ENCODE data around the gene RNF144A. TPM values are rescaled to one million over a fixed set of nuclear protein-coding genes. Genes with fewer than 3 reads are reported as not detected.

Gene RNF144A
- total and polyA plus RNA-seq, 2 donors (not counting 3 experiments of a cell fraction or from before 2014, with no cell fraction given): 9.7 to 28.8 TPM

- H3K27me3 ChIP-seq (ENCODE audit: control insufficient read depth in 2 of 2, insufficient read depth in 2 of 2, low read length in 2 of 2): no peaks in the 10 kb centered on the region
- no peak for DNase-seq (ENCODE audit: low read depth, low spot score)
- H4K20me1 ChIP-seq (replicated peaks; ENCODE audit: control insufficient read depth, extremely low read depth, insufficient read depth, low read length): no peaks in the 10 kb centered on the region
- ChIA-PET POLR2A (no interaction called here), CTCF (interaction anchor here (1.3 kb wide), 1 partner anchor 12 kb away, joined by 3 read pairs; no protein-coding TSS in a partner anchor)
- H3K4me3 ChIP-seq (replicated peaks in 1 of 3; ENCODE audit: insufficient read depth in 1 of 3, low read depth in 1 of 3, low read length in 3 of 3): no peak overlapping the region
- no peak overlapping the region for H3K27ac ChIP-seq (ENCODE audit: insufficient read depth, low read depth, low read length)
- no peaks in the 10 kb centered on the region for H3K36me3 ChIP-seq (ENCODE audit: control insufficient read depth in 2 of 2, extremely low read depth in 1 of 2, insufficient read depth in 2 of 2, low read length in 2 of 2)
- H3K9me3 ChIP-seq (replicated peaks; ENCODE audit: control insufficient read depth, insufficient read depth, low read length): no peaks in the 10 kb centered on the region
- no peak overlapping the region for H3K4me2 ChIP-seq (ENCODE audit: insufficient read depth, low read length)
- no peaks in the 10 kb centered on the region for H3K9me1 ChIP-seq (replicated peaks; ENCODE audit: control insufficient read depth, extremely low read depth, insufficient read depth, low read length)
- no peak overlapping the region for H2AFZ ChIP-seq (ENCODE audit: low read depth, low read length)
- no TSS peak for BruUV-seq (replicated peaks)
- H3K79me2 ChIP-seq (ENCODE audit: control insufficient read depth, insufficient read depth, low read length): no peaks in the 10 kb centered on the region
- TF ChIP-seq EZH2 (IDR thresholded peaks at IDR 0.05; ENCODE audit: borderline replicate concordance, low read depth, low read length, severe bottlenecking): no peak
- TF ChIP-seq JUN (IDR thresholded peaks at IDR 0.05; ENCODE audit: borderline replicate concordance, insufficient read depth, insufficient read length, low read depth): no peak
- no peak for TF ChIP-seq MYC (IDR thresholded peaks at IDR 0.05; ENCODE audit: low read depth, low read length)
- TF ChIP-seq GATA2 (IDR thresholded peaks at IDR 0.05; ENCODE audit: insufficient read depth, insufficient read length, low read depth, low read length): no peak
- TF ChIP-seq FOS (IDR thresholded peaks at IDR 0.05; ENCODE audit: borderline replicate concordance, insufficient read depth, low read length): no peak
- no peak for TF ChIP-seq POLR2AphosphoS5 (IDR thresholded peaks at IDR 0.05; ENCODE audit: insufficient read depth, low read depth, low read length)
- TF ChIP-seq, protein P1, sequence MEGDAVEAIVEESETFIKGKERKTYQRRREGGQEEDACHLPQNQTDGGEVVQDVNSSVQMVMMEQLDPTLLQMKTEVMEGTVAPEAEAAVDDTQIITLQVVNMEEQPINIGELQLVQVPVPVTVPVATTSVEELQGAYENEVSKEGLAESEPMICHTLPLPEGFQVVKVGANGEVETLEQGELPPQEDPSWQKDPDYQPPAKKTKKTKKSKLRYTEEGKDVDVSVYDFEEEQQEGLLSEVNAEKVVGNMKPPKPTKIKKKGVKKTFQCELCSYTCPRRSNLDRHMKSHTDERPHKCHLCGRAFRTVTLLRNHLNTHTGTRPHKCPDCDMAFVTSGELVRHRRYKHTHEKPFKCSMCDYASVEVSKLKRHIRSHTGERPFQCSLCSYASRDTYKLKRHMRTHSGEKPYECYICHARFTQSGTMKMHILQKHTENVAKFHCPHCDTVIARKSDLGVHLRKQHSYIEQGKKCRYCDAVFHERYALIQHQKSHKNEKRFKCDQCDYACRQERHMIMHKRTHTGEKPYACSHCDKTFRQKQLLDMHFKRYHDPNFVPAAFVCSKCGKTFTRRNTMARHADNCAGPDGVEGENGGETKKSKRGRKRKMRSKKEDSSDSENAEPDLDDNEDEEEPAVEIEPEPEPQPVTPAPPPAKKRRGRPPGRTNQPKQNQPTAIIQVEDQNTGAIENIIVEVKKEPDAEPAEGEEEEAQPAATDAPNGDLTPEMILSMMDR (IDR thresholded peaks at IDR 0.05; ENCODE audit: extremely low read depth in 1 of 2, insufficient read depth in 1 of 2, low read depth in 1 of 2, low read length in 2 of 2): no peak
- no peak for TF ChIP-seq POLR2A (IDR thresholded peaks at IDR 0.05; ENCODE audit: low read depth, low read length)
- TF ChIP-seq MAX (IDR thresholded peaks at IDR 0.05; ENCODE audit: insufficient read depth, insufficient read length): no peak
- intact Hi-C loops (cut with micrococcal nuclease): no loop called here
- H3K9ac ChIP-seq (replicated peaks; ENCODE audit: extremely low read depth, insufficient read depth, low read length): no peak overlapping the region
- FAIRE-seq: no peak
- dilution Hi-C loops (cut with MboI; ENCODE audit: extremely low pct_ligation_motif_present, low sequenced_read_pairs): no loop called here
- H3K4me1 ChIP-seq (ENCODE audit: control insufficient read depth, extremely low read depth, insufficient read depth, low read length): no peaks in the 10 kb centered on the region
These were observed 48.0 kb downstream of the RNF144A start for GRCh38 chr2:6965071-6965795.

Data from endothelial cell of umbilical vein (primary cell).